ENCODE results near the gene LHFPL6. TPM values are rescaled to one million over a fixed set of nuclear protein-coding genes. Genes with fewer than 3 reads are reported as not detected.

LHFPL6 gene
- total RNA-seq, 2 experiments from 2014 or later: 2.6 TPM; not detected in 1

DNA sequence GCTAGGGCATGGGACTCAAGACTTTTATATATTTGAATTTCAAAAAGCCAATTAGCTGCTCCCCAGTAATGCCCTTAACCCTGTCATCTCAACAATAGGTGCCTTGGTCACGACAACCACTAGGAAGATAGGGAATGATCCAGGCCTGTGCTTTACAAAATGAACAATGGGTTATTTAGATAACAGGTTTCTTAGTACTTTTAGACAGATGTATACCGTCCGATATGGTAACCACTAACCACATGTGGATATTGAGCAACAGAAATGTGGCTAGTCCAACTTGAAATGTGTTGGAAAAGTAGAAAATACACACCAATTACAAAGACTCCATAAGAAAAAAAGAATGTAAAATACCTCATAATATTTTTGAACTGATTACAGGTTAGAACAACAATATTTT, 201.2 kb downstream of the LHFPL6 start:
- peaks cover 2% of the 10 kb centered on the region for H3K9me3 Mint-ChIP-seq (ENCODE audit: low read depth)
- no peak for ATAC-seq
- no peak for DNase-seq
- no peaks in the 10 kb centered on the region for H3K36me3 Mint-ChIP-seq
- H3K27ac Mint-ChIP-seq: no peak overlapping the region
- no peaks in the 10 kb centered on the region for H3K4me1 Mint-ChIP-seq
- CTCF ChIA-PET: no interaction called here
- H3K4me3 Mint-ChIP-seq: no peak overlapping the region
- no peaks in the 10 kb centered on the region for H3K27me3 Mint-ChIP-seq

DNA sequence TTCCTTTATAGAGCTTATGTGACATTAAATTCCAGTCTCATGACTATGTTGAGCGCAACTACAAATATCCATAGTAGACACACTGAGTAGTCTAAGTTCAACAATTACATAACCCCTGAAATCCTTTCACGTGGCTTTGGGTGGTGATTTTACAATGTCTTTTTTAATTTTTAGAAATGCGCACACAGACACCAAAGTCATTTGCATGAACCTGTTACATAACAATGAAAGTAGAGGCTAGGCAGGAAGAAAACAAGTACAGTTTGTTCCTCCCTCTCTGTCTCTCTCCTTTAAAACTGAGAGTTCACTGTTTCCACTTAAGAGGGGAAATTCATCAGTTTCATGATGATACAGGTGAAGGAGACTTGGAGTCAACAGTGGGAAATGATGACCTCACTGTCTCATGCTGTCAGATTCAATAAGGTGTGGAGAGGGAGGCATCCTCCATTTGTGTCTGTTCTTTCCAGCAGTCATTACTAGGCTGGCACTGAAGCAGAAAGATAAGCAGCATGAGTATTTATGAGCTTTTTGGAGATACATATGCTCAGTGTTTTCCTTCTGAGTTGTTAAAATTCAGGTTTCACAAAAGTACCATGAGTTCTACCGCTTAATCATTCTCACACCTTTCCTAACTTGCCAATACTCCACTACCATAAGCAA, 201.8 kb downstream of the LHFPL6 start:
- H3K27ac Mint-ChIP-seq: no peak overlapping the region
- H3K4me1 Mint-ChIP-seq: no peaks in the 10 kb centered on the region
- CTCF ChIA-PET: no interaction called here
- DNase-seq: no peak
- no peak overlapping the region for H3K4me3 Mint-ChIP-seq
- no peaks in the 10 kb centered on the region for H3K36me3 Mint-ChIP-seq
- H3K27me3 Mint-ChIP-seq: no peaks in the 10 kb centered on the region
- no peak for ATAC-seq
- H3K9me3 Mint-ChIP-seq (ENCODE audit: low read depth): peaks cover 2% of the 10 kb centered on the region

DNA sequence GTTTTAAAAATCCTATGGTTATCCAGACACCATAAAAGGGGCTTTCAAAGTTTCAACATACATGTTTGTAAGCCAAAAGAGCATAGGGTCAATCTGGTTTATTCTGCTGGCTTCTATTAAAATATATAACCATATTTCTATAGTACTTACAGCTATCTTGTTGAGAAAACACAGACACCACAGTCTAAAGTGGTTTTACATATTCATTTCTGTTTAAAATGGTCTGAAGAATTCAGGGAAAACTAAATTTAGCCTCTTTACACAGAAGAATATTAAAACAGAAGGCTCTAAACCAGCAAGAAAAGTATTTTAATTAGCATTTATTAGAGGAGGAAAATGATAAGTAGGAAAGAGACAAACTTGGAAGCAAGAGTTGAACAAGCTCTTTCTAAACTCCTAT, 203.9 kb downstream of the LHFPL6 start:
- CTCF ChIA-PET: no interaction called here
- Mint-ChIP-seq H3K9me3 (ENCODE audit: low read depth) (peaks cover 2% of the 10 kb centered on the region), H3K4me1 (no peaks in the 10 kb centered on the region), H3K4me3 (no peak overlapping the region), H3K27ac (no peak overlapping the region), H3K27me3 (no peaks in the 10 kb centered on the region), H3K36me3 (no peaks in the 10 kb centered on the region)
- DNase-seq: no peak
- no peak for ATAC-seq

DNA sequence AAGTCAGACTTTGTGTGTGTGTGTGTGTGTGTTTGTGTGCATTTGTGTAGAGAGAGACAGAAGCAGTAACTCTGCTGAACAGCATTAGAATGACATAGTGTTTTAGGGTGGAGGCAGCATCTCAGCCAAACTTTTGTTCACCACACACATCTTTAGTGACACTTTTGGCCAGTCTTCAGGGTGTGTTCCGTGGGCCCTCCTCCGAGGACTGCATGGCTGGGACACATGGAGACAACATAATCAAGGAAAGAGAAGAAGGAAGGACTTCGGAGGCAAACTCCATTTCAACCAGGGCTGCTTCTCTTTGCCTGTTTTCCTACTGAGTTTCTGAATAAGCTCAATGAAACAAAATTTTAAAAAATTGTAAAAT, 205.1 kb downstream of the LHFPL6 start:
- no peak for ATAC-seq
- Mint-ChIP-seq H3K9me3 (ENCODE audit: low read depth) (peaks cover 2% of the 10 kb centered on the region), H3K27ac (no peak overlapping the region), H3K27me3 (no peaks in the 10 kb centered on the region), H3K36me3 (no peaks in the 10 kb centered on the region), H3K4me3 (no peak overlapping the region), H3K4me1 (no peaks in the 10 kb centered on the region)
- CTCF ChIA-PET: no interaction called here
- DNase-seq: no peak

DNA sequence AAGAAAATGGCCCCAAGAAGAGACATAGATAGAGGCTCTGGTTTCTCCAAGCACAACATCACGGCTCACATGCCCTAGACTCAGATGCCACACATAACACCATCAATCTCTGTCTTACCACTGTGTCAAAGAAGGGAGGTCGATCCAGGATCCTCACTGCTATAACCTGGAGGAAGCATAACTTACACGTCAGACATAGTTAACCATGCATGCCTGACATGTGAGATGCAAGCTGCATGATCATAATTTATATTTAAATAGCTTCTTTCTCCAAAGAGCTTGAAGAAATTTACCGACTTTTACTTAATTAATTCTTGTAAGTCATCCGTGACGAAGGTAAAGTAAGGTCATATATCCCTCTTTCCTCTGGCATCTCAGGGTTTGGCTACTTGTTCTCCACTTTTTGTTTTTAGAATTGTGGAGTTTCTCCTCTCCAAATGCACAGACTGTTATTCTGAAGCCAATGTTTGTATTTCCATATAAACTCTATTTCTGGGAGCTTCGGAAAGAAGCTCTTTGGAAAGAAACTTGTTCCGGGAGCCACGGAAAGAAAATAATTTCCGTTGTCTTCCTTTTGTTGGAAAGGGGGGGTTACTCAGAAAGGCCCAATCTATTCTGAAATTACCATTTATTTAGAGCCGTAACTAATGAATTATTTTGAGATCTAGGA, 205.6 kb downstream of the LHFPL6 start:
- Mint-ChIP-seq H3K9me3 (ENCODE audit: low read depth) (peaks cover 2% of the 10 kb centered on the region), H3K4me3 (no peak overlapping the region), H3K27ac (no peak overlapping the region), H3K4me1 (no peaks in the 10 kb centered on the region), H3K36me3 (no peaks in the 10 kb centered on the region), H3K27me3 (no peaks in the 10 kb centered on the region)
- ATAC-seq: no peak
- no peak for DNase-seq
- CTCF ChIA-PET: no interaction called here

DNA sequence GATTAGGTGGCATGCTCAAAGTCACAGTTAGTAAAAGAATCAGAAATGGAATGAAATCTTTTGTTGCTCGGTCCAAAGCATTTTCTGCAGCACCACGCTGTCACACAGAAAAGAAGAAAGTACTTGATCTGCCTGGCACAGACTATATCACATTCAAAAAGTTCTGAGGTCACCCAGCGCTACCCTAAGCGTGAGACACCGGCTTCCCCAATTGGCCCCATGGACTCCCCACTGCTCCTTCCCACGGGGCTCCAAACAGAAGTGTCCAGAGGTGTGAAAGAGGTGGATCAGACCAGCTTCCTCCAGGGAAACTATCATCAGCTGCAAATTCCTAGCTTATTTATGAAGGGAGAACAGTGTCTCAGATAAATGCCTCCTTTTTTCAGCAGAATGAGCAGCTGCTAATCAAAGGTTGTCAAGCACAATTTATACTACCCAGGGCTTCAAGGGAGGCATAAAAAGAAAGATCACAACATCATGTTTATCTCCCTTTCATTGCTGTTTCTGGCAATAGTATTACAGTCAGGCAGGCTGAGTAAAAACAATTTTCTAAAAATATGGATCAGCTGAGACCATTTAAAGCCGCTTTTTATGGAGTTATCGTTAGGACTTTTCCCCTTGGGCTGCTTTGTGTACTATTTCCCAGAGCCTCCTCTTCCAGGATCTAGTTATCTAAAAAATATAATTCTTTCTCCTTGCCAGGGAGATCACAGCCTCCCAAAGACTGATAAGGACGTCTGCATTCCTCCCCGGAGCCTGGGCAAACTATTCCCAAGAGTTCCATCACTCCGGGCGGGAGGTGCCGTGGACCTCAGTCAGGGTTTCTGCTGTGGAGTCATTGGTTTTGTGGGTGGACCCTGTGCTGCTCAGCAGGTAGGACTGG, 208.0 kb downstream of the LHFPL6 start:
- H3K9me3 Mint-ChIP-seq (ENCODE audit: low read depth): no peaks in the 10 kb centered on the region
- H3K27ac Mint-ChIP-seq: no peak overlapping the region
- H3K36me3 Mint-ChIP-seq: no peaks in the 10 kb centered on the region
- H3K27me3 Mint-ChIP-seq: no peaks in the 10 kb centered on the region
- ATAC-seq (no peak), DNase-seq (no peak)
- no peak overlapping the region for H3K4me3 Mint-ChIP-seq
- H3K4me1 Mint-ChIP-seq: no peaks in the 10 kb centered on the region
- CTCF ChIA-PET: no interaction called here

DNA sequence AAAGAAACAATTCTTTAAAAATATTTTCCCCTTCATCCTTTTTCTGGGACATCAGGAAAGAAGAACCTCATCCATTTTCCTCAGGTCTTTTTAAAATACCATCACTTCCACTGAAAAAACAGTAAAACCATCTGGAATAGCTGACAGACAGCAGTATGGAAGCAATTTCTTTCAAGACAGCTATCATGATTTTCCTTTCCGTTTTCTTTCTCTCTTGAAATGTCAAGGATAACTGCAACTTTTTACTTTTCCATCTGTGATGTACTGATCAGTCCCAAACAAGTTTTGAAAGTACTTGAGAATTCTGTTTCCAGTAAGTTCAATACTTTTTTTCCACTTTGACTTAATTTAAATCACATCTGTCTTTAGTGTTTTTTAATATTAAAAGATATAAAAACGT, 211.2 kb downstream of the LHFPL6 start:
- no peaks in the 10 kb centered on the region for H3K27me3 Mint-ChIP-seq
- CTCF ChIA-PET: no interaction called here
- DNase-seq: no peak
- H3K4me3 Mint-ChIP-seq: no peak overlapping the region
- no peak for ATAC-seq
- H3K4me1 Mint-ChIP-seq: no peaks in the 10 kb centered on the region
- no peak overlapping the region for H3K27ac Mint-ChIP-seq
- no peaks in the 10 kb centered on the region for H3K9me3 Mint-ChIP-seq (ENCODE audit: low read depth)
- H3K36me3 Mint-ChIP-seq: no peaks in the 10 kb centered on the region

DNA sequence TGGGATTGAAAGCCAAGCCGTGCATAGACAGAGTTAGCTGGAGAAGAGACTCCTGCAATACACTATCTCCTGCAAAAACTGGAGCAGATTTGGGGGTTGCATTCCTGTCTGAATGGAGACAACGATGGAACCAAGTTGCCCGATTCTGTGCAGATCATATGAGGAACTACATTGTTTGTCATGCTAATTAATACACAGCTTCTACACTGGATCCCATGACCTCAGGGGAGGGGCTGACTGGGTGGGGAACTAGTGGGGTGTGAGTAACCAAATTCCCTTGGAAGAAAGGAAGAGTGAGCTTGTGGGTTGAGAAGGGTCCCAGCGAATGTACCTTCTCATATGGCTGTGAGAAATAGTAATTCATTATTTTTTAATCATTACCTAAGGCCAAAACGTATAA, 214.0 kb downstream of the LHFPL6 start:
- Mint-ChIP-seq H3K27ac (no peak overlapping the region), H3K4me1 (no peaks in the 10 kb centered on the region), H3K27me3 (no peaks in the 10 kb centered on the region), H3K9me3 (ENCODE audit: low read depth) (no peaks in the 10 kb centered on the region), H3K36me3 (no peaks in the 10 kb centered on the region), H3K4me3 (no peak overlapping the region)
- ATAC-seq (no peak), DNase-seq (no peak)
- CTCF ChIA-PET: no interaction called here

DNA sequence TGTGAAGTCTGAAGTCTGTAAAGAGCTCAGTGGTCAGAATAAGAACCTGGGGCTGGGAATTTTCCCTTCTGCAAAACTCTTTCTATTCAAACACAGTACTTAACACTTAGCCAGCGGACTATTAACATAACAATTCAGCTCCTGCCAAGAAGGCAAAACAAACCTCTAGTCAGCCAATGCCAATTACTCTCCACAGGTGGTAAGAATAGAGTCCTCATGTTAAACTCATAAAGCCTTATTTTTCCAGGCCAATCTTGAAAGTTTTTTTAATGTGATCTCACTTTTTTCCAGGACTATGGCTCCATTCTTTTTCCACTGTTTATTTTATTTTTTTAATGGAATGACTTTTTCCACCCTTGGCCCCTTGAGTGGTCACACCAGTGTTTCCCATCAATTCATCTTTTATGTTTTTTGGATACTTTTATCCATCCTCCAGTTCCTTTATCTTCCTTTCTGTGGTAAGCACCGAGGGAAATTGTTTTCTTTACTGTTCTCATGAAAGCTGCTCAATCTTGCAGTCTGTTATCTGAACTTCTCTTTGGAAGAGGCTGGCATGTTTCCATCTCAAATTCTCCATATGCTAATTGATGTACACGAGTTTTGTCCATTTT, 217.3 kb downstream of the LHFPL6 start:
- Mint-ChIP-seq H3K27ac (no peak overlapping the region), H3K27me3 (no peaks in the 10 kb centered on the region), H3K36me3 (no peaks in the 10 kb centered on the region), H3K9me3 (ENCODE audit: low read depth) (no peaks in the 10 kb centered on the region), H3K4me1 (no peaks in the 10 kb centered on the region), H3K4me3 (no peak overlapping the region)
- CTCF ChIA-PET: no interaction called here
- DNase-seq (no peak), ATAC-seq (no peak)

DNA sequence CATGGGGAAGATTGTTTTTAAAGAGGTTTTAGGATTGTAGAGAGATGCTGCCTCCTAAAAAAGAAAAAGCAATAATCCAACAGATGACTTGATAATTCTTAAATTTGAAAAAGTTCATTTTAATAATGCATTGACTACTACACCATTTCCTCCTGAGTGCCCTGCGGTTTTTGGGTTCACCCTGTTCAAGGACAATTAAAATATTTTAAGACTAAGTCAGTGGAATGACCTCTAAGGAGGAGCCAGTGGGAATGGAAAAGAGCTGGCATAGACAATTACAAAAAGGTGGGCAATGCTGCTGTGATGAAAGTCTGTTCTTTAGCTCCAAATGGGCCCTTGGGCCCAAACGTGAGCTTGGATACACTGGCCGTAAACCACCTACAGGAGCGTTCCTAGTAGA, 217.8 kb downstream of the LHFPL6 start:
- ATAC-seq: no peak
- no peak overlapping the region for H3K4me3 Mint-ChIP-seq
- no peaks in the 10 kb centered on the region for H3K27me3 Mint-ChIP-seq
- no peaks in the 10 kb centered on the region for H3K4me1 Mint-ChIP-seq
- H3K9me3 Mint-ChIP-seq (ENCODE audit: low read depth): no peaks in the 10 kb centered on the region
- DNase-seq: no peak
- no peak overlapping the region for H3K27ac Mint-ChIP-seq
- CTCF ChIA-PET: no interaction called here
- no peaks in the 10 kb centered on the region for H3K36me3 Mint-ChIP-seq

DNA sequence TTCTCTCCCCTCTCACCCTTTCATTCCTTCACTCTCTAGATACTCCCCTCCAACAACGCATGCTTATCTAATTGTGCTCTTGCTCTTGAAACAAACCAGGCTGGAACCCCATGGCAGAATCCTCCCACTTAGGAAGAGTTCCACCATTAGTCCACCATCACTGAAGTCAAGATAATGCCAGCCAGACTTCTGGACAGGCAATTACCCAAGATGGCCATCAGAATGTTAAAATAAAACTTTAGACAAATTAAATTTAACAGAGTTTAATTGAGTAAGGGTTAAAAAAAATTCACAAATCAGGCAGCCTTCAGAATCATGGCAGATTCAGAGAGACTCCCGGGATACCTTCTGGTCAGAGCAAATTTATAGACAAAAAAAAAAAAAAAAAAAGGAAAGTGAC, 221.5 kb downstream of the LHFPL6 start:
- ATAC-seq (no peak), DNase-seq (no peak)
- CTCF ChIA-PET: no interaction called here
- no peak overlapping the region for H3K4me3 Mint-ChIP-seq
- H3K27ac Mint-ChIP-seq: no peak overlapping the region
- peaks cover 2% of the 10 kb centered on the region for H3K4me1 Mint-ChIP-seq
- H3K36me3 Mint-ChIP-seq: no peaks in the 10 kb centered on the region
- no peaks in the 10 kb centered on the region for H3K9me3 Mint-ChIP-seq (ENCODE audit: low read depth)
- peaks cover 10% of the 10 kb centered on the region for H3K27me3 Mint-ChIP-seq

DNA sequence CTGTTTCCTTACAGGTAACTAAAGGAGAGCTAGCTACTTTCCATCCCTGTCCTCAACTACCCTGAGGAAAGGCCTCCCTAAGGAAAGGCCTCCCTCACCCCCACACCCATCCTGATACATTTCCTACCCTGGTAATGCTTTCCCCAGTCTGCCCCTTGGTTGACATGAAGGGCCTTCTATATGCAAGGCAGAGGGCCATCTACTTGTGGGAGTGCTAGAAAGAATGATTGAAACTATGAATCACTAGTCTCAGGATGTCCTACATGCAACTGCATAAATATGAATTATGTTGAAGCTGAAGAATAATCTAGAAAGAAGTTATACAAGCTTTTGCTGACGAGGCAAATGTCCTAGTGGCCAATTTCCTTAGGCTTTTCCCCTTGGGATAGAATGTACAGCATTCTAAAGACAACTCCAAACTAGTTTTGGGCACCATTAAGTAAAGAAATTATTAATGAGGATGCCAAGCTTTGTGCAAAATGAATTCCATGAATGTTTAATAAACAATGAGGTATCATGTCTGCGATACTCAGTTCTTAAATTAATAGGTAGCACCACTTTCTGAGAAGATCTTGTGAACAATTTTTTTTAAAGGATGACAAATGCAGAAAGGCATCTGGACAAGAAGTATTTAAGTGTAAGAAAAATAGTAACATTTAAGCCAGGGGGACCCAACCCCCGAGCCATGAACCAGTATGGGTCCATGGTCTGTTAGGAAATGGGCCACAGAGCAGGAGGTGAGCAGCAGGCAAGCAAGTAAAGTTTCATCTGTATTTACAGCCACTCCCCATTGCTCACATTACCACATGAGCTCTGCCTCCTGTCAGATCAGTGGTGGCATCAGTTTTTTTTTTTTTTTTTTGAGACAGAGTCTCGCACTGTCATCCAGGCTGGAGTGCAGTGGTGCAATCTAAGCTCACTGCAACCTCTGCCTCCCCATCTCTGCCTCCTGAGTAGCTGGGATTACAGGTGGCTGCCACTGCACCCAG, 223.0 kb downstream of the LHFPL6 start:
- ATAC-seq (no peak), DNase-seq (no peak)
- no peaks in the 10 kb centered on the region for H3K36me3 Mint-ChIP-seq
- no peak overlapping the region for H3K27ac Mint-ChIP-seq
- H3K27me3 Mint-ChIP-seq: peaks cover 10% of the 10 kb centered on the region
- peaks cover 2% of the 10 kb centered on the region for H3K4me1 Mint-ChIP-seq
- CTCF ChIA-PET: interaction anchor here (1.6 kb wide), 1 partner anchor 236 kb away, joined by 3 read pairs; no protein-coding TSS in a partner anchor
- H3K9me3 Mint-ChIP-seq (ENCODE audit: low read depth): no peaks in the 10 kb centered on the region
- H3K4me3 Mint-ChIP-seq: no peak overlapping the region

DNA sequence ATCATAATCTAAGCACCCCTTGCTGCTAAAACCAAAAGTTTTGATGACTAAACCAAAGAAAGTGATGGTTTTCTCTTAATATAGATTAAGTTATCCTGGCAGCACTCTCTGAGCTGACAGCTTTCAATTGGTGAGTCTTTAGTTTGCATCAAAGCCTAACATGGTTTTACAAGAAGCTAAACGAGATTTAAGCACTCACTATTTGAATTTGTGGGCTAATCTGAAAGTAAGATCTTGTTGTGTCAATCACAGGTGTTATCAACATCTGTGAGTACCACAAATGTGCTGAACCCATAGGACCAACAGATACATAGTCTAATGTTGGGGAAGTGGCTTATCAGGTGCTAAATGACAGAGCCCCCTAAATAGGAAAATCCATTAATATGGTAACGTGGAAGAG, 223.9 kb downstream of the LHFPL6 start:
- no peak overlapping the region for H3K27ac Mint-ChIP-seq
- H3K9me3 Mint-ChIP-seq (ENCODE audit: low read depth): no peaks in the 10 kb centered on the region
- no peak overlapping the region for H3K4me3 Mint-ChIP-seq
- CTCF ChIA-PET: interaction anchor here (1.6 kb wide), 1 partner anchor 237 kb away, joined by 3 read pairs; no protein-coding TSS in a partner anchor
- peaks cover 10% of the 10 kb centered on the region for H3K27me3 Mint-ChIP-seq
- peaks cover 2% of the 10 kb centered on the region for H3K4me1 Mint-ChIP-seq
- ATAC-seq: no peak
- DNase-seq: no peak
- H3K36me3 Mint-ChIP-seq: no peaks in the 10 kb centered on the region
